ENCODE data around the gene KAT2B.

The KAT2B gene

DNA sequence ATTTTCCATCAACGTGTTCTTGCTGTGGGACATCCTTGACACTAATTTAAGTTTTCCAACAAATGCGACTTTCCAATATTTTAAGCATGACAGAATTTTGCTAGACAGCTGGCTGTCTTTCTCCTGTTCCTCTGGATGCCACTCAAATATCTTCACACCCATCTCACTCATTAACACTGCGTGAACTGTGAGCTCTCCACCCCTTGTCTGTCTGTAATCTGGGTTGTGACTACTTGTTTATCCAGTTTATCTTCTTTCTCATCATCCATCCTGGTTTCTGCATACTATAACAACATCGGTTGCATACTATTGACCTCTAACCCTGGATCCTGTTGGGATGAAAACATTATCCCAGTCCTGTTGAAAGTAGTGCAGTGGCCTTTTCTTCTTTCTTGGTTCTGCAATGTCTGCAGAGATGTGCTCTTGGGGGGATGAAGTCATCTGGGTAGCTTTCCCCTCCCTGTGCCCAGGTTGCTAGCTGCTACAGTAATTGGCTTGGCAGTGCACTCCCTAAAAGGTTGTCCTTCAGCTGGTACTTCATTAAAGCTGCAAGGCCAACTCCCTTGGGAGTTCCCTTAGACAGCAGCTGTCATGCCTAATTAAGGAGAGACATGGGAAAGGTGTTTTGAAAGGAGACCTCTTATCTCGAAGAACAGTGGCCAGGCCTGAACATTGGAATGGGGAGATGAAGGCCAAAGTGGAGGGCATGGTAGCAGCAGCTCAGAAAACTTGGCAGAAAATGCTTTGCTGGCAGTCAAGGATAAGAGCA is 24.7 kb downstream of the KAT2B start:
- no peak for DNase-seq (ENCODE audit: low spot score)

DNA sequence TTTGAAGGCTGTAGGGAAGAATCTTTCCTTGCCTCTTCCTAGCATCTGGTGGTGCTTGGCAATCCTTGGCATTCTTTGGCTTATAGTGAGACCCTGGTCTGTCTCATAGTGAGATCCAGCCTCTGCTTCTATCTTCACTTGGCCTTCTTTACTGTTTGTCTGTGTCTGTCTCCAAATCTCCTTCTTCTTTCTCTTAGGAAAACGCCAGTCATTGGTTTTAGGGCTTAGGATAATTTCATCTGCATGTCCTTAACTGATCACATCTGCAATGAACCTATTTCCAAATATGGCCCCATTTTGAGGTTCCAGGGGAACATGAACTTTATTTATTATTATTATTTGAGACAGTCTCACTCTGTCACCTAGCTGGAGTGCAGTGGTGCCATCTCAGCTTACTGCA is 25.8 kb downstream of the KAT2B start:
- DNase-seq (ENCODE audit: low spot score) = no peak

- no peak for DNase-seq (ENCODE audit: low spot score)
Observed at GRCh38 chr3:20066850-20067617, 26.8 kb downstream of the KAT2B start.

DNA sequence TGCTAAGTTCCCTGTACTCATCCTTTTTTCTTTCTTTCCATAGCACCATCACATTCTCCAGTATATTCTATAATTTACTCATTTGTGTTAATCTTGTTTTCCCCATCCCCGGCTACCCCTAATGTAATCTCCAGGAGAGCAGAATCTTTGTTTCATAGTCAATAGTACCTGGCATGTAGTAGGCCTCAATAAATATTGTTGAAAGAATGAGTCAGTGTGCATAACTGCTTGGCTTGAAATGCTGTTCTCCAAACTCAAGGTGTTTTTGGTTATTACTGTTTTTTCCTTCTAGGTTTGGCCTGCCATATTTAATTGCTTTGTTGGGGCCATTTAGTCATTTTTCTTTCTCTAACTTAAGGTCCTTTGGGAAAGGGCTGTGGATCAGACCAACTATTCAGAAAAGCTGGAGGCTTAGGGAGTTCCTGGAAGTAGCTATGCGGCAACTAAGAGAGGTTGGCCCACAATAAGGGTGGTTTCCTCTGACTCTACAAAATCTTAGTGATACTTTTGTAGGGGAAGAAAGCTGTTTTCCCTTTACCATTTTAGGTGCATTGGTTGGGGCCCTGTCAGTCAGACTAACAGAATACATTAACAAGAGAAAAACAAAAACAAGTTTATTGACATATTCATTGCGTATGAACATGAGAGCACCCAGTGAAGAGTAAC is 28.4 kb downstream of the KAT2B start:
- no peak for DNase-seq (ENCODE audit: low spot score)

- DNase-seq (ENCODE audit: low spot score) = peak; percentile 26
Observed at GRCh38 chr3:20069178-20069532, 28.9 kb downstream of the KAT2B start.

GRCh38 chr3:20071175-20071574 is 30.9 kb downstream of the KAT2B start:
- DNase-seq (ENCODE audit: low spot score) = no peak

DNA sequence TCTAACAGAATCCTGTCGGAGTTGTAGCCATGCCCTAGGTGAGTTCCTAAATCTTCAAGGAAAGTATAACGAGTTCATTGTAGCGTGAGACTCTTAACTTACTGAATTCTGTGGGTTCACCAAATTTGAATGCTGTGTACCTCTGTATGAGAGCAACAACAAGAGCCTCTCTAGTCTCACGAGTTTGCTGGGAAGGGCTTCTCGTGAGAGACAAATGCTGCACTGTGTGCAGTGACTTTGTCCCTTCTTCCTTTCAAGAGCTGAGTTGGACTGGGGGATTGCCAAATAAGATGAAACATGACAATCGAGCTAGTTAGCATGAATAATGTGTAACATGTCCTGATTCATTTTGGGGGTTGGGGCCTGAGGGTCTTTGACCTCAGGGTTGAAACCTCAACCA is 32.2 kb downstream of the KAT2B start:
- no peak for DNase-seq (ENCODE audit: low spot score)

- DNase-seq (ENCODE audit: low spot score) = no peak
Observed at GRCh38 chr3:20073068-20073467, 32.8 kb downstream of the KAT2B start.

DNA sequence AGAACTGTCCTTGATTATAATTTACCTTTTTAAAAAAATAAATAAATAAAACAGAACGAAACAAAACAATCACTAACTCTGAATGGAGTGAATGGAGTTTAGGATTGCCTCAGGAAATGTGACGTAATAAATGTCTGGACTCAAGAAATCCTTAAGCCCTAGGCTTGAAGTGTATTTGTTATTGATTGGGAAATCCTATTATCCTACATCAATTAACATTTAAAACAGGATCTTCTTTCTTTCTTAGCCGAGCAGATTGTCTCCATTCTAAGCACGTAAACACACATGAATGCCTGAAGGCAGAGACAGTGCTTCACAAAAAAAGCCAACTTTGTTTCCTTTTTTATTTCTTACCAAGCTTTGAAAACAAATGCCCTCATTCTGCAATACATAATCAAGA is 33.4 kb downstream of the KAT2B start:
- no peak for DNase-seq (ENCODE audit: low spot score)

- DNase-seq (ENCODE audit: low spot score) = no peak
Observed at GRCh38 chr3:20074226-20075063, 34.2 kb downstream of the KAT2B start.

- no peak for DNase-seq (ENCODE audit: low spot score)
Observed at GRCh38 chr3:20075197-20075596, 35.0 kb downstream of the KAT2B start.

DNA sequence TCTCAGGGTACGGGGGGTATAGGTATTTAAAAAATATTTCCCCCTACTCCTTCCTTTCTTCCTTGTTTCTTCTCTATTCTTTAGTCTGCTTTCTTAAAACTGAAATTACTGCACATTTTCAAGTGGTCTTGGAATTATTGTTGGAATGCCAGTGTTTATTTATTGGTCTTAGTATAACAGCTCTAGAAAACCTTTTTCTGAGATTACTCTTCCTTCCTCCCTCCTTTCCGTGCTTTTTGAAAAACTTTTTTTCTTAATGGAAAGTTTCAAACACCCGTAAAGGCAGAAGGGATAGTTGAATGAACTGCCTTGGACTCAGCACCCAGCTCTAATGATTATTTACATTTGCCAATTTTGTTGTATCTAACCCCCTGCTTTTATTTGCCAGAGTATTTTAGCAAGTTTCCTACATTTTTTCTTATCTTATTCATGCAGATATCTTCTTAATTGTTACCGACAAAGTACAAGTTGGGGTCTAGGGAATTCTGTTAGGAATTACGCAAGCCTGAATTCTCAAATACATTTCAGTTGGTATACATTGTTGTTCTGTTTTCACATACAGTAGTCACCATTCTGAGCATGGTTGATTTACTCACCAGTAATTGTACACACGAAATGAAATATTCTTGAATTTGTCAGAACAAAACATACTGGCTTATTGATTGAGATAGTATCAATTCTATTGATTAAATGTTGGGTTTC is 36.2 kb downstream of the KAT2B start:
- no peak for DNase-seq (ENCODE audit: low spot score)

GRCh38 chr3:20077068-20077467 is 36.8 kb downstream of the KAT2B start:
- DNase-seq (ENCODE audit: low spot score) = no peak

GRCh38 chr3:20078194-20078714 is 38.0 kb downstream of the KAT2B start:
- DNase-seq (ENCODE audit: low spot score) = no peak

DNA sequence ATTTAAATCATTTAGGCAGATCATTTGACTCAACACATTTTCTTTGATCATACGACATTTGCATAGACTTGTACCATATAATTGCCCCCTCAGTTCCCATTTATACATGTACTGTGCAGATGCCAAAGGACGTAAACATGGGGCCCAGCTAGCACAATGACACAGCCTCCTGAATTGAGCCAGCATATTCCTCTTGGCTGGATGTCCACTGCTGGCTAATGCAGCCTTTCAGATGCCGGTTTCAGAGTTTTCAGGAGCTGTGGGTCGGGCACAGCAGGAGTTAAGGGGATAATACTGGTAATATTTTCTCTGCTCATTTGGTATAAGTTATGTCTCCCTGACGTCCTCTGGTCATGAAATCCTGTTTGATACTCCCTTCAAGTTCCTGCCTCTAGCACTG is 39.4 kb downstream of the KAT2B start:
- DNase-seq (ENCODE audit: low spot score) = no peak

DNA sequence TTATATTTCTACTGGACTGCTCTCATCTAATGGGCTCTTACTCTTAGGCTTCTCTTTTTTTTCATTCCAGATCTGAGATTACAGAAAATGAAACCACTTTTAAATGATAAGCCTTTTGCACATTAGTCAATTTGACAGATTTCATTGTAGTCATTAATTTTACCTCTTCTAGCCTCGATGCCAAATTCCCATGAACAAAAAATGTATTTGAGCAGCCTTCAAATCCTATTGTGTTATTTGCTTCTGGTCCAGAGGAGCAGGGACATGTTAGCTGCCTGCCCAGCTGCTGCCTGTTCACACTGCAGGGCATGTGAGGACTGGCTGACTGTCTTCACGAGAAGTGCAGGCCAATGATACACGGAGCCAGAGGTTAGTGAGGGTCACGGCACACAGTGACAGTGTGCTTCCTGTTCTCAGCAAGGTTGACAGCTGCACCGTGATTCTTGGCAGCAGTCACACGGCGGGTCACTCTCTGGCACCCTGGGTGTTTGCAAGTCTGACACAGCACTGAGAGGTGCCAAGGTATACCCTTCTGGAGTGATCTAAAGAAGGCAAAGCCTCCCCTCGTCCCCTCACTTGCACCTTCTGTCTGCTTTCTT is 40.8 kb downstream of the KAT2B start:
- DNase-seq (ENCODE audit: low spot score) = no peak

DNA sequence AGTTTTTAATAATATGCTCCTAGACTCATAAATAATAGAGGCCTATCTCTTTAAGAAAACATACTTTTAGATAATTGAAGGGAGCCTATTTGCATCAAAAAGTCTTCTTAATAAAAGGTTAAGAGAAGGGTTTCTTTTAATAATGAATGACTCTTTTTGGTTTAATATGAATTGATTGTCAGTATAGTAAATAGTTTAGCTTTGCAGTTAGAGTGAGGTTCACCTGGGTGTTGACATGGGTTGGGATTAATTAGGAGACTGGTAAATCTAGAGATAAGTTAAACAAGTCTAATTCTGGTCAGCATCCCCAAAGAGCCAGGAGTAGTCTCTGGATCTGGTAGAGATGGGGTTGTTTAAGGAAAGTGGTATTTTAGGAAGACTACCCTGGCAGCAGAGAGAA is 43.0 kb downstream of the KAT2B start:
- no peak for DNase-seq (ENCODE audit: low spot score)

- no peak for DNase-seq (ENCODE audit: low spot score)
Observed at GRCh38 chr3:20083953-20084352, 43.7 kb downstream of the KAT2B start.

- no peak for DNase-seq (ENCODE audit: low spot score)
Observed at GRCh38 chr3:20091331-20092047, 51.2 kb downstream of the KAT2B start.

DNA sequence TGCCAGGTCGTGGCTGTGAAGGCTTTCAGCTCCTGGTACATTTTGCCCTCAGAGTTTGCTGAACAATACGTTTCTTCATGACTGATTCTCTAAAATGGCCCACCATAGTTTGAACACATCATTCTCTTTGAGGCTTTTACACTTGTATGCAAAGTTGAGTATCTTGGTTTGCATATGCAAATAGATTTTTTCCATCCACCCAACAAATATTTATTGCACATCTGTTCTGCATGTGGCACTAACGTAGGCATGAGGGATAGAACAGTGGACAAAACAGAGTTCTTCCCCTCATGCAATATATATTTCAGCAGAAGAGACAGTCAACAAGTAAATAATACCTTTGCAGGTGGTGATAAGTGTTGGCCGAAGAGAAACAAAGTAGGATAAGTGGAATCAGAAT is 55.2 kb downstream of the KAT2B start:
- DNase-seq (ENCODE audit: low spot score) = no peak

All from iPS-NIHi11 (cell line).